HG03571 (cell line): ENCODE data around the gene KRAS.

Source experiments
- ATAC-seq: cut with Tn5 transposase; IDR thresholded peaks from one replicate; pipeline ENCODE4 v1.9.1; 2021; ENCODE audit not compliant: unreplicated experiment

KRAS gene

DNA sequence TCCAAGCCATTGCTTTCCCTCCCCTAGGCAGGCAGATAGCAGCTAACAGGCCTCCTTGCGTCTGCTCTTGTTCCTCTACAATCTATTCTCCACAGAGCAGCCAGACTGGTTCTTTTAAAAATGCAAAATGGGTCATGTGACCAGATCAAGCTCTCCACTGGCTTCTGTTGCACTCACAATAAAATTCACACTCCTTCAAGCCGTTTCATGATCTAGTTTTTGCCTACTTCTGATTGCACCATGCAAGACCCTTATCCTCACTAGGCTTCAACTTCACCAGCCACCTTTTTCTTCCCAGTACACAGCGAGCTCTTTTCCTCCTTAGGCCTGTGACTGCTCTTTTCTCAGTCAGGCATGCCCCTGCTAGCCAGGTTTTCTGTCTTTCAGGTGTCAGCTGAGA lies 6.1 kb upstream of the KRAS start:
- no peak for ATAC-seq

- ATAC-seq: no peak
These were observed 5.3 kb upstream of the KRAS start for GRCh38 chr12:25256005-25256404.

DNA sequence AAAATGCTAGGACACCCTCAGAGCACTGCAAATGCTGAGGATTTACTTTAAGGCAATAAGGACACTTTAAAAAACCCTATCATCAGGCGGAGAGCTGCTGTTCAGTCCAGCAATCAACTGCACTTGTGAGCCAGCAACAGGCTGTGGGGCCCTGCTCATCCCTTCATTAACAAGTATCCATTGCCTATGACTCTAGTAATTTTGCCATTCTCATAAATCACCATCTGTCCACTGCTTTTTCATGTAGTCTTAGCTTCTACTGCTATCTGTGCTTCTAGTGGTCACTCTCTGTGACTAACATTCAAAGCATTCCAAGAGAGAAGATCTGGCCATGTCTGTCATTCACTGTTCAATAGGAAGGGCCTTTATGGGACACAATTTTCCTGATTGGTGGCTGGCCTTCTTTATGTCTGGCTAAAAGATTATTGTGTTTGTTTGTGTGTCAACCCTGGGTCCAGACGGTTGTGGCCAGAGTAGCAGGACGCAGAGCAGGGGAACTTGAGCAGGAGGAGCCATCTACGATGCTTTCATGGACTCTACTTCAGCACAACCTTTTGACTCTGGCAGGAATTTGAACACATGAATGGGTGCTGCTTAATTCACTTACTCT lies 3.6 kb upstream of the KRAS start:
- no peak for ATAC-seq

DNA sequence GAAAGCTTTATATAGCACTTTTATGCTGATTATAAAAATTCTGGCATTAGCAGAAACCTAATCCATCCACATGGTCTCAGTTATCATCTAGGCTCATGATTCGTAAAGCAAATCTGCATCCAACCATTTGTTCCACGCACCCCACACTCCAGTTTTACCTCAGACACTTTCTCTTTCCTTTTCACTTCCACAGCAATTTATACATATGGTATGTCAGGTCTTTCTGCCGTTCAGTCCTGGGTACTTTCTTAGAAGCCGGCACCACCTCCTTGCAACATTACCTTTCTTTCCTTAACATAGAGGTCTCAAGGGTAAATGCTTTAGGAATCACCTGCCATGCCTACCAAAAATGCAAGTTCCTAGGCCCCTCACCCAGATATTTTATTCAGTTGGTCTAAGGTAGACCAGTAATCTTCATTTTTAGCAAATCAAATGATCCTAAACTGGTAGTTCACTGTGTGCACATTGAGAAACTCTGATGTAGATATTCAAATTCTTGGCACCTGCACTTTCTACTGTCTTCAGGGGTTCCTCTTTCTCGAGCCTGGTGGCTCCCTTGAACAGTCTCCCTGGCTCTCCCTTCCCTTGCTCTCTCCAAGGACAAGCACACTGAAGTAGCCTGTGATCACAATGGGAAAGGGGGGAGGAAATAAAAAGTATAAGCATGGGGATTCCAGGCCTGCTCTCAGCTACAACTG lies 2.8 kb upstream of the KRAS start:
- no peak for ATAC-seq

DNA sequence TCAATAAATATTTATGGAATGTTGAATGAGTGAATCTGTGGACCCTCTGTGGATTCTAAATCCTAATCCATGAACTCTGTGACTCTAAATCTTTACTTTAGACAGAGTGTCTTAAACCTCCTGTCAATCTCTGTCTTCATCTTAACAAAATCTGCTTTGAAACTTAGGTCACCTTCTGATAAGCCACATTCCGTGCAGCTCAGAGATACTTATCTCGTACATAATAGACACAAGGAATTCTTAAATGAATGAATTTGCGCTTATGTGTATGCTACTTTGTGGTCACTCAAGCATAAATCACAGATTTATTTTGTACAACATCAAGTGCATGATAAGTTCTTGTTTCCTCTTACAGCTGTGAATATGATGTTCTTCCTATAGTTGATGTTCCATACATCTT lies 2.2 kb upstream of the KRAS start:
- ATAC-seq: no peak

- ATAC-seq: no peak
These were observed 1.0 kb upstream of the KRAS start for GRCh38 chr12:25251769-25252168.

DNA sequence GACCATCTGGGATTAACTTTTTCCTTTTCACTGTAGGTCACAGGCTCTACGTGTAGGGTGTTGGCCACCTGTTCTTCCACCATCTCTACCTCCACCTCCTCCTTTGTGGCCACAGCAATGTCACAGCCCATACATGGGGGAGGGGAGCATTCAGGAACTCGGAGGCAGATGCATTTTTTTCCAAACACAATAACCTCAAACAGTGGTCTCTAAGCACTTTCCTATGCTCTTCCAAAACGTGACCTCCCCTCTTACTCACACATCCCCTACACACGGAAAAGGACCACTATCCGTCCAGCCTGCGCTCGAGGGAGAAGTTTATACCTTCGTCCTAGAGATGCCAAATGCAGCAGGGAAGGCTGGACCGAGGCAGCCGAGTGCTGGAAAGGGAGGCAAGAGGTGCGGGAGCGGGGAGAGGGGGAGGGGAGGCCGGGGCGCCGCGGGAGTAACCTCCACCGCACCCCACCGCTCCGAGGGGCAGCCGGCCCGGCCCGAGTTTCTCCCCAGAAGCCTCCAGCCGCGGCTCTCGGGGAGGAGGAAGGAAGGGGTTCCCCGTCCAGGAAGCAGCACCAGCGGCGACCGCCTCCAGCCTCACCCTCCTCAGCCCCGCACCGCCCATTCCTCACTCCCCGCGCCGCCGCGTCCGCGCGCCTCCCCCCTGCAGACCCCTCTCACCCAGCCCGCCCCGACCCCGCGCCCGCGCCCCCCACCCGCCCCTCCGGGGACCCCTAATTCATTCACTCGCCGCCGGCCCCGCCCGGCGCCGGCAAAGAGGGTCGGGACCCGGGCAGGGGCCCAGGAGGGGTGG lies 594 bp downstream of the KRAS start:
- peak; percentile 29 for ATAC-seq

GRCh38 chr12:25248732-25249131 lies 2.0 kb downstream of the KRAS start:
- no peak for ATAC-seq

GRCh38 chr12:25248137-25248536 lies 2.6 kb downstream of the KRAS start:
- ATAC-seq: no peak

DNA sequence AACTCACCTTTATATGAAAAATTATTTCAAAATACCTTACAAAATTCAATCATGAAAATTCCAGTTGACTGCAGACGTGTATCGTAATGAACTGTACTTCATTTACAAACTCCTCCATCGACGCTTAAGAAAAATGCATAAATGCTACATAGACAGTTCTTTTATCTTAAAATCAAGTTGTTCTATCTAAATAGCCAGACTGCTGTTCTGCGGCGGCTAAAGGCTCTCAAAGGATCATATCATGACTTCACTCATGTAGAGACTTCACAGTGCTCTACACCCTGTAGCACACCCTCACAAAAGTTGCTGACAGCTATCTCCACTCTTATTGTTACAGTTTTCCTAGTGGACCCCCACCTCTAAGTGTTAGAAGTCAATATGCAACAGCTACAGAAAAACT lies 5.2 kb downstream of the KRAS start:
- ATAC-seq: no peak

- ATAC-seq: no peak
These were observed 7.1 kb downstream of the KRAS start for GRCh38 chr12:25243680-25243990.

GRCh38 chr12:25242981-25243679 lies 7.6 kb downstream of the KRAS start:
- no peak for ATAC-seq

- ATAC-seq: peak; percentile 76
These were observed 9.3 kb downstream of the KRAS start for GRCh38 chr12:25241167-25242020.

DNA sequence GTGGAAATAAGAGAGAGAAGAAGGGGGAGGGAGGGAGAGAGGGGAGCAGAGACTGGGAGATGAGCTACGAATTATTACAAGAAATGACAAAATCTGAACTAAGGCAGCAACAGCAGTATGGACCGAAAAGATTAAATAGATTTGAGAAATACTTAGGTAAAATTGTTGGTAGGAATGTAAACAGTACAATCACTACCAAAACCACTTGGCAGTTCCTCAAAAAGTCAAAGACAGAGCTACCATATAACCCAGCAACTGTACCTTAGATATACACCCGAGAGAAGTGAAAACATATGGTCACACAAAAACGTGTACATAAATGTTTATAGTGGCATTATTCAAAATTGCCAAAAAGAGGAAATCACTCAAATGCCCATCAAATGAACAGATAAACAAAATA lies 14.1 kb downstream of the KRAS start:
- no peak for ATAC-seq

DNA sequence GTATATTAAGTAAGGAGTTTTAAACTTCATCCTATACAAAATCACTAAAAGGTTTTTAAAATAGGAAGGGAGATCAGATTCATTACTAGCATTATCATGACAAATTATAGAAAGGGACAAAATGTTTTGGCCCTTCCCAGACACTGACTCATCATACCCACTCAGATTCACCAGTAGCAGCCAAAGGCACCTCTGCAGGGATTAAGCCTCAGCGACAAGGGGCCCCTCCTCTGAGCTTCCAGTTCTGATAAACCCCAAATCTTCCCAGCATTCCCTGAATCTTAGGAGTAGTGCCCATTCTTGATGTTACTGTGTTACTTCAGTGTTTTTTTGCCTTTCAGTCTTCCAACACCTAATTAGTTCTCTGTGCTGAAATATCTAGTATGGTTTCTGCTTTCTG lies 14.5 kb downstream of the KRAS start:
- ATAC-seq: no peak

DNA sequence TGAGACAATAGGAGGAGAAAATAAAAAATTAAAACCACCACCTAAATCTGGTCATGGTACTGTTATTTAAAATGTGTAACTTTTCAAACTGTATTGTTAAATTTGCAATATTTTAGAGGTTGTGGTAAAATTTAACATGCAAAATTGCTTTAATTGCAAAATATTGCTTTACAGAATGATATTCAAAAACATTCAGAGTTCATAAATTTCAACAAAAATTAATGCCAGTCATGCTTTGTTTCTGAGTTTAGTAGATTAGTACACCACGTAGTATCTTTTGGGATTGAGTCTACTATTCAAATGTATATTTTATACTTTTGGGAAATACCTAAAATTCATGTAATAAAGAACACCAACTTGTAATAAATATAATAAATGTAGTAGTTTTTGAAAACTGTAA lies 37.4 kb downstream of the KRAS start:
- ATAC-seq: no peak

DNA sequence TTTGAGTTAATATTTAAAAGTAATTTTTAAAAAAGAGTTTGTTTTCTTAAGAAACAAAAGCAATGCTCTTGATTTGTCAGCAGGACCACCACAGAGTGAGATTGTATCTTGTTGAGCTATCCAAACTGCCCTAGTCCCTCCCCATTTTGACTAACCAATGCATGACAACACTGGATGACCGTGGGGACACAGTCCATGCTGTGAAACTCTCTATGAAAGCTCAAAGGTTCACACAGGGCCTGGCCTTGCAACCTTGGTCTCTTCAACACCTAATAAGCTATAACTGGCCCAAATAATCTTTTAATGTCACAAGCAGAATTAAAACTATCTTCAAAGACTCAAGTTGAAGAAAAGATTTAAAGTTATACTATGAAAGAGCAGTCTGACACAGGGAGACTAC lies 42.2 kb downstream of the KRAS start:
- no peak for ATAC-seq

- ATAC-seq: no peak
These were observed 42.9 kb downstream of the KRAS start for GRCh38 chr12:25207846-25208245.

GRCh38 chr12:25207411-25207810 lies 43.3 kb downstream of the KRAS start:
- ATAC-seq: no peak

- ATAC-seq: no peak
These were observed 48.6 kb downstream of the KRAS start for GRCh38 chr12:25202137-25202536.

- no peak for ATAC-seq
These were observed 50.0 kb downstream of the KRAS start for GRCh38 chr12:25200703-25201102.
